PFSK-1 (cell line): ENCODE results near the gene ZNF592.

Experiments used
- FOXP2 ChIP-seq: optimal IDR thresholded peaks from 2 replicates; pipeline ENCODE3; 2011; ENCODE audit warnings: borderline replicate concordance, control low read depth, inconsistent platforms; ENCODE audit not compliant: insufficient read depth; ENCODE audit errors: extremely low read length, extremely low read depth
- POLR2AphosphoS5 ChIP-seq: IDR thresholded peaks from 2 replicates; pipeline ENCODE4 v1.6.1; 2012; ENCODE audit warnings: low read depth, mild to moderate bottlenecking, control low read depth, low read length, moderate library complexity
- REST ChIP-seq, 2 experiments: IDR thresholded peaks; 2 replicates each; pipeline versions ENCODE4 v1.6.1 to v1.8.0; 2011 to 2012; ENCODE audit warnings: low read depth in 2 of 2, low read length in 2 of 2, control low read depth in 1 of 2, inconsistent platforms in 1 of 2, mild to moderate bottlenecking in 1 of 2, moderate library complexity in 1 of 2; ENCODE audit not compliant: insufficient read depth in 1 of 2
- SIN3A ChIP-seq: IDR thresholded peaks from 2 replicates; pipeline ENCODE4 v1.6.1; 2012; ENCODE audit warnings: mild to moderate bottlenecking, low read length, moderate library complexity, borderline replicate concordance; ENCODE audit not compliant: insufficient read depth
- TAF1 ChIP-seq: IDR thresholded peaks from 2 replicates; pipeline ENCODE4 v1.6.1; 2012; ENCODE audit warnings: low read length, control low read depth, borderline replicate concordance; ENCODE audit not compliant: insufficient read depth

Gene ZNF592

GRCh38 chr15:84812842-84813241, 64.5 kb downstream of the ZNF592 start:
- TF ChIP-seq FOXP2 (no peak), SIN3A (no peak), TAF1 (no peak)

GRCh38 chr15:84813435-84813834, 65.0 kb downstream of the ZNF592 start:
- no peak for TF ChIP-seq REST (IDR thresholded peaks at IDR 0.05; ENCODE audit: insufficient read depth in 1 of 2, low read depth in 2 of 2, low read length in 2 of 2)
- no peak for TF ChIP-seq SIN3A
- no peak for TF ChIP-seq POLR2AphosphoS5
- TF ChIP-seq FOXP2, result no peak
- no peak for TF ChIP-seq TAF1

GRCh38 chr15:84813931-84814330, 65.5 kb downstream of the ZNF592 start:
- TF ChIP-seq FOXP2, result no peak
- no peak for TF ChIP-seq SIN3A
- no peak for TF ChIP-seq POLR2AphosphoS5

DNA sequence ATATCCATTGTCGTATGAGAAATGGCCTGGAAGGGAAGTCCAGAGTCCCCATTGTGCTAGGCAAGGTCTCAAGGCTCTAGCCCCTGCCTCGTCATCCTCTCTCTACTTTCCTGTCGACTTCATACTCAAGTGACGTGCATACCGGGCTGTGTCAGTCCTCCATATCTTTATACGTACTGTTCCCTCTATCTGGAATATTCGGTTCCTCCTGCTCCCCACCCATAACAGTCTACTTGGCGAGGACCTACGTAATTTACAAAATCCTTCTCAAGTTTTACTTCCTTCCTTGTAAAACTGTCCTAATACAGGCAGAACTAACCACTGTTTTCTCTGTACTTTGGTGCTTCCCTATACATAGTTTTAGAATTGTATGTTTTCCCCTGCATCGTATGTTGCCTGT, 66.5 kb downstream of the ZNF592 start:
- TF ChIP-seq SIN3A, result no peak
- TF ChIP-seq REST (IDR thresholded peaks at IDR 0.05; ENCODE audit: insufficient read depth in 1 of 2, low read depth in 2 of 2, low read length in 2 of 2), result no peak
- no peak for TF ChIP-seq FOXP2
- TF ChIP-seq POLR2AphosphoS5, result no peak
- TF ChIP-seq TAF1, result no peak

- TF ChIP-seq TAF1 (no peak), POLR2AphosphoS5 (no peak), FOXP2 (no peak), REST (IDR thresholded peaks at IDR 0.05; ENCODE audit: insufficient read depth in 1 of 2, low read depth in 2 of 2, low read length in 2 of 2) (no peak), SIN3A (no peak)
Observed at GRCh38 chr15:84816694-84817465, 68.5 kb downstream of the ZNF592 start, which contains the start of gene ALPK3. ALPK3 (plus strand) TSS chr15:84817356; CDS start chr15:84817453, 97 bp downstream.

- no peak for TF ChIP-seq REST (IDR thresholded peaks at IDR 0.05; ENCODE audit: insufficient read depth in 1 of 2, low read depth in 2 of 2, low read length in 2 of 2)
- TF ChIP-seq SIN3A, result no peak
- TF ChIP-seq FOXP2, result no peak
- no peak for TF ChIP-seq POLR2AphosphoS5
- no peak for TF ChIP-seq TAF1
Observed at GRCh38 chr15:84817466-84818081, 69.2 kb downstream of the ZNF592 start.
